Measurements from ENCODE around the gene UGGT1. TPM values are rescaled to one million over a fixed set of nuclear protein-coding genes. Genes with fewer than 3 reads are reported as not detected.

UGGT1 gene
- total RNA-seq, 4 donors from 2014 or later: 38.8 to 57.2 (median 52.2) TPM

DNA sequence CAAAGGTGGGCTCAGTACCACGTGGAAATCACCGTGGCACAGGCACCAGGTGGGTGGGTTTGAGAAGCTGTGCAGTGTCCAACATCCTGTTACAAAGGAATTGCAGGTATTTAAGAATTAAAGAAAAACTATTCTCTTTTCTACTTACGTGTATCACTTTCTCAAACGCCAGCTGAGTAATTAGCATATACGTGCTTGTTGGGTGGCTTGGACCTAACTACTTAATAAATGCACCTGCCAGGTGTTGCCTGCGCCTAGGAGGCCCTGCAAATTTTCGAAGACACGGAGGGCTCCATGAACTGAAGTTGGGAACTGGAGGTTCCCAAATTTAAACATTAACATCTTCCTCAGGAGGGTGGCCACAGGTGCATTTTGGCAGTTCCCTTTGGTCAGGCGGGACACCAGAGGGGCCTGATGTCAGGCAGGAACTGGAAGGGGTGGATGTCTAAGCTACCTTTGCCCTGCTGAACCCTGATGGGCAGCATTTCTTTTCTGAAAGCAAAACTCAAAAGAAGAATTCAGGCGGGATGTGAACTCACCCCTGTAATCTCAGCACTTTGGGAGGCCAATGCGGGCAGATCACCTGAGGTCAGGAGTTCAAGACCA, 142.9 kb downstream of the UGGT1 start:
- no peaks in the 10 kb centered on the region for H3K27me3 ChIP-seq
- H3K9me3 ChIP-seq: no peaks in the 10 kb centered on the region
- DNase-seq: no peak
- intact Hi-C loops (cut with DNase I; ENCODE audit: low total_unique reads) (loop anchor here (5.0 to 10.0 kb wide), 2 partner anchors 57 to 81 kb away; partner anchors contain the start of gene HS6ST1), in situ Hi-C loops (cut with MboI; ENCODE audit: low pct_ligation_motif_present in 1 of 4, low pct_unique_long_range_greater_than_20kb in 1 of 4, low sequenced_read_pairs in 3 of 4) (loop anchor here in 1 of 4 donors (10.0 kb wide), 1 partner anchor 59 kb away; no protein-coding TSS in a partner anchor)
- no peaks in the 10 kb centered on the region for H3K36me3 ChIP-seq
- 33 to 58% methylated on average over 5 to 11 of the region's 11 CpGs for WGBS, 2 donors (ENCODE audit: low coverage in 1 of 2)
- H3K27ac ChIP-seq: peak overlapping the region in 1 of 4 donors; percentile 84
- peak overlapping the region in 2 of 4 donors; percentile 59 to 82 for H3K4me3 ChIP-seq
- TF ChIP-seq EP300 (IDR thresholded peaks at IDR 0.05; ENCODE audit: low read depth) (no peak), POLR2AphosphoS5 (IDR thresholded peaks at IDR 0.05) (no peak), POLR2A (IDR thresholded peaks at IDR 0.05) (no peak)
- TF ChIP-seq, protein P1, sequence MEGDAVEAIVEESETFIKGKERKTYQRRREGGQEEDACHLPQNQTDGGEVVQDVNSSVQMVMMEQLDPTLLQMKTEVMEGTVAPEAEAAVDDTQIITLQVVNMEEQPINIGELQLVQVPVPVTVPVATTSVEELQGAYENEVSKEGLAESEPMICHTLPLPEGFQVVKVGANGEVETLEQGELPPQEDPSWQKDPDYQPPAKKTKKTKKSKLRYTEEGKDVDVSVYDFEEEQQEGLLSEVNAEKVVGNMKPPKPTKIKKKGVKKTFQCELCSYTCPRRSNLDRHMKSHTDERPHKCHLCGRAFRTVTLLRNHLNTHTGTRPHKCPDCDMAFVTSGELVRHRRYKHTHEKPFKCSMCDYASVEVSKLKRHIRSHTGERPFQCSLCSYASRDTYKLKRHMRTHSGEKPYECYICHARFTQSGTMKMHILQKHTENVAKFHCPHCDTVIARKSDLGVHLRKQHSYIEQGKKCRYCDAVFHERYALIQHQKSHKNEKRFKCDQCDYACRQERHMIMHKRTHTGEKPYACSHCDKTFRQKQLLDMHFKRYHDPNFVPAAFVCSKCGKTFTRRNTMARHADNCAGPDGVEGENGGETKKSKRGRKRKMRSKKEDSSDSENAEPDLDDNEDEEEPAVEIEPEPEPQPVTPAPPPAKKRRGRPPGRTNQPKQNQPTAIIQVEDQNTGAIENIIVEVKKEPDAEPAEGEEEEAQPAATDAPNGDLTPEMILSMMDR (IDR thresholded peaks at IDR 0.05): peak in 2 of 5 experiments; percentile 18 to 20
- peaks cover 0 to 19% (median 8%) of the 10 kb centered on the region in 4 donors for H3K4me1 ChIP-seq

DNA sequence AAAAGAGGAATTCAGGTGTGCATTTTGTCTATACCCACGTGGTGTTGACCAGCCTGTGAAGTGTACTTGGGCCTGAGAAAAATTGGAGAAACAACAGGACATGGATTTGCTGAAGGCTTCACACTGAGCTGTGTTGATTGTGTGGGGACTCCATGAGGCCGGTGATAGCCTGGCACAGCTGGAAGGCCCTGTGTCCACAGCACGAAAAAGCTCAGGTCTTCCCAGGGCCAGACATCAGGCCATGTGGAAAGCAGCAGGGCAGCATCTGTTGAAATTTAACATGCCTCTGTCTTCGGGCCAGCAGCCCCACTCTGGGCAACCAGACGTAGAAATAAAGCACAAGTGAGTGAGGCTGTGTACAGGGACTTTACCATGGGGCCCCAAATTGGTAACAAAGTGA, 143.6 kb downstream of the UGGT1 start:
- no peak for DNase-seq
- Histone ChIP-seq H3K27ac (no peak overlapping the region), H3K9me3 (no peaks in the 10 kb centered on the region), H3K27me3 (no peaks in the 10 kb centered on the region), H3K36me3 (no peaks in the 10 kb centered on the region), H3K4me1 (peaks cover 0 to 11% (median 8%) of the 10 kb centered on the region in 4 donors), H3K4me3 (no peak overlapping the region)
- TF ChIP-seq POLR2A (IDR thresholded peaks at IDR 0.05) (no peak), POLR2AphosphoS5 (IDR thresholded peaks at IDR 0.05) (no peak), EP300 (IDR thresholded peaks at IDR 0.05; ENCODE audit: low read depth) (no peak)
- TF ChIP-seq, protein P1 (IDR thresholded peaks at IDR 0.05): no peak
- WGBS, 2 donors (ENCODE audit: low coverage in 1 of 2): 86 to 87% methylated on average over 3 to 5 of the region's 5 CpGs
- intact Hi-C loops (cut with DNase I; ENCODE audit: low total_unique reads): loop anchor here (5.0 to 10.0 kb wide), 2 partner anchors 57 to 80 kb away; partner anchors contain the start of gene HS6ST1
- in situ Hi-C loops (cut with MboI; ENCODE audit: low pct_ligation_motif_present in 1 of 4, low pct_unique_long_range_greater_than_20kb in 1 of 4, low sequenced_read_pairs in 3 of 4): loop anchor here in 1 of 4 donors (10.0 kb wide), 1 partner anchor 60 kb away; no protein-coding TSS in a partner anchor

DNA sequence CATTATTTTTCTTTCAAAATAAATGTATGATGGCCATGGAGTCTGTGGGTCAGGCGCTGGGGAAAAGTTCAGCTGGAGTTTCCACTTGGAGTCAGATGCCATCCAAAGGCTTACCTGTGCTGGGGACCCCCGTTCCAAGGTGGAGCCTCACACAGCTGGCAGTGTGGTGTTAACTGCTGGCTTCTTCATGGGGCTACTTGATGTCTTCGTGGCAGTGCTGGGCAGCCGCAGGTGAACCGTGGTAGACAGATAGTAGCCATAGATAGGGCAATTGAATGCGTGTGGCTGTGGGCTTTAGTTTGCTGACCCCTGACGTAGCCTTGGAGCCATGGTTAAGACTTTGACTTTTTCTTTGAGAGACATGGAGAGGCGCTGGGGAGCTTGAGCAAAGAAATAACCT, 144.6 kb downstream of the UGGT1 start:
- in situ Hi-C loops (cut with MboI; ENCODE audit: low pct_ligation_motif_present in 1 of 4, low pct_unique_long_range_greater_than_20kb in 1 of 4, low sequenced_read_pairs in 3 of 4): loop anchor here in 1 of 4 donors (10.0 kb wide), 1 partner anchor 61 kb away; no protein-coding TSS in a partner anchor
- no peaks in the 10 kb centered on the region for H3K27me3 ChIP-seq
- 58 to 88% methylated on average over 2 to 8 of the region's 8 CpGs for WGBS, 2 donors (ENCODE audit: low coverage in 1 of 2)
- intact Hi-C loops (cut with DNase I; ENCODE audit: low total_unique reads): loop anchor here (10.0 kb wide), 1 partner anchor 79 kb away; the partner anchor contains the start of gene HS6ST1
- TF ChIP-seq POLR2AphosphoS5 (IDR thresholded peaks at IDR 0.05): no peak
- TF ChIP-seq EP300 (IDR thresholded peaks at IDR 0.05; ENCODE audit: low read depth): no peak
- no peak for TF ChIP-seq POLR2A (IDR thresholded peaks at IDR 0.05)
- TF ChIP-seq, protein P1 (IDR thresholded peaks at IDR 0.05): no peak
- H3K4me1 ChIP-seq: peaks cover 0 to 10% (median 8%) of the 10 kb centered on the region in 4 donors
- no peaks in the 10 kb centered on the region for H3K9me3 ChIP-seq
- no peaks in the 10 kb centered on the region for H3K36me3 ChIP-seq
- no peak for DNase-seq
- H3K27ac ChIP-seq: no peak overlapping the region
- H3K4me3 ChIP-seq: no peak overlapping the region

DNA sequence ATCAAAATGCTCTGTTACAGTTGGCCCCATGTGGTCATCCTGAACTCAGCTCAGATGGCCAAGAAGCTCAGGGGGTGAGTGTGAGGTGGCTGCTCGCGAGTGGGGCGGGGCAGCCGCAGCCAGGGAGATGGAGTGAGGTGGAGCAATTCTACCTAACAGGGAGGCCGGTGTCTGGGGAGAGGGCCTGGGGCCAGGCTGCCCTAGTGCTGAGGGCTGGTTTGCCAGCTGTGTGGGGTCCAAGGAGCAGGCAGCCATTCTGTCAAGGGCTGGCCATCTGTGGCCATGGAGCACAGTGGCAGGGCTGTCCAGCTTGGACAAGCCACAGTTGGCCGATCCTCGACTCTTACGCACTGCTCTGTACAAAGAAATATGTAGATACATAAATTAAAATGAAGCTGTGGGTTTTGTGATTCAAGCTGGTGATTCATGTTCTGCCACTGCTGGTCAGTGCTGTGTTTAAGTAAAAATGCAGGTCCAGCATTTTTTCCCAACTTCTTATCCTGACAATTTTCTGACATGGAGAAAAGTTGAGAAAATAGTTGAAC, 145.6 kb downstream of the UGGT1 start:
- TF ChIP-seq POLR2A (IDR thresholded peaks at IDR 0.05) (no peak), POLR2AphosphoS5 (IDR thresholded peaks at IDR 0.05) (no peak), EP300 (IDR thresholded peaks at IDR 0.05; ENCODE audit: low read depth) (no peak)
- TF ChIP-seq, protein P1 (IDR thresholded peaks at IDR 0.05): no peak
- intact Hi-C loops (cut with DNase I; ENCODE audit: low total_unique reads): loop anchor here (10.0 kb wide), 1 partner anchor 78 kb away; the partner anchor contains the start of gene HS6ST1
- H3K4me1 ChIP-seq: peaks cover 0 to 9% (median 7%) of the 10 kb centered on the region in 4 donors

More for the DNA sequence above, 145.6 kb downstream of the UGGT1 start:
- 90% methylated on average over 8 of the region's 8 CpGs; no CpG with 5 or more reads in 1 of the 2 donors for WGBS, 2 donors (ENCODE audit: low coverage in 1 of 2)
- H3K4me3 ChIP-seq: no peak overlapping the region
- peak overlapping the region in 3 of 4 donors; percentile 46 to 65 (median 50) for H3K27ac ChIP-seq
- in situ Hi-C loops (cut with MboI; ENCODE audit: low pct_ligation_motif_present in 1 of 4, low pct_unique_long_range_greater_than_20kb in 1 of 4, low sequenced_read_pairs in 3 of 4): loop anchor here in 1 of 4 donors (10.0 kb wide), 1 partner anchor 62 kb away; no protein-coding TSS in a partner anchor
- no peaks in the 10 kb centered on the region for H3K36me3 ChIP-seq
- no peaks in the 10 kb centered on the region for H3K27me3 ChIP-seq
- no peaks in the 10 kb centered on the region for H3K9me3 ChIP-seq
- DNase-seq: no peak
